ENCODE data around the gene ROR1. TPM values are rescaled to one million over a fixed set of nuclear protein-coding genes. Genes with fewer than 3 reads are reported as not detected.

The ROR1 gene
- total RNA-seq, 1 experiment from 2014 or later = 33.8 TPM

DNA sequence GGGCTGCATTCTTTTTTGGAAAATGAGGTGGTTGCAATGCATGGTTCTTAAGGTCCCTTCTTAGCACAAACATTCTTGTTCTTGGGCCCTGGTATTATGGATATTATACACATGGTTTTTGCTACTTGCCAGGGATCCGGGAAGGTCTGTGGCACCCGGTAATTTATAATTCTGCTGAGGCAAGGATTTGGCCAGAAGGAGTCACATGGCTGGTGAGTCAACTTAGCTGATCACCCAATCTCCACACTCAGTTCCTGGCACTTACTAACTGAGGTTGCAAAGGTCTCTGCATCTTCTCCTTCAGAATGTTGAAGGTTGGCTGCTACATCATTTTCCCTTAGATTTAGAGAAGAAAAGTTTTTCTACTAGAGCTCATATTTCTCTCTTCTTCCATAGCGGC, 112.5 kb downstream of the ROR1 start:
- no peaks in the 10 kb centered on the region for H3K27me3 Mint-ChIP-seq (ENCODE audit: unreplicated experiment)
- H3K4me1 Mint-ChIP-seq (ENCODE audit: low read depth, unreplicated experiment) = peaks cover 48% of the 10 kb centered on the region
- TF ChIP-seq, protein P1, sequence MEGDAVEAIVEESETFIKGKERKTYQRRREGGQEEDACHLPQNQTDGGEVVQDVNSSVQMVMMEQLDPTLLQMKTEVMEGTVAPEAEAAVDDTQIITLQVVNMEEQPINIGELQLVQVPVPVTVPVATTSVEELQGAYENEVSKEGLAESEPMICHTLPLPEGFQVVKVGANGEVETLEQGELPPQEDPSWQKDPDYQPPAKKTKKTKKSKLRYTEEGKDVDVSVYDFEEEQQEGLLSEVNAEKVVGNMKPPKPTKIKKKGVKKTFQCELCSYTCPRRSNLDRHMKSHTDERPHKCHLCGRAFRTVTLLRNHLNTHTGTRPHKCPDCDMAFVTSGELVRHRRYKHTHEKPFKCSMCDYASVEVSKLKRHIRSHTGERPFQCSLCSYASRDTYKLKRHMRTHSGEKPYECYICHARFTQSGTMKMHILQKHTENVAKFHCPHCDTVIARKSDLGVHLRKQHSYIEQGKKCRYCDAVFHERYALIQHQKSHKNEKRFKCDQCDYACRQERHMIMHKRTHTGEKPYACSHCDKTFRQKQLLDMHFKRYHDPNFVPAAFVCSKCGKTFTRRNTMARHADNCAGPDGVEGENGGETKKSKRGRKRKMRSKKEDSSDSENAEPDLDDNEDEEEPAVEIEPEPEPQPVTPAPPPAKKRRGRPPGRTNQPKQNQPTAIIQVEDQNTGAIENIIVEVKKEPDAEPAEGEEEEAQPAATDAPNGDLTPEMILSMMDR (IDR thresholded peaks at IDR 0.05; ENCODE audit: unreplicated experiment) = no peak
- H3K27ac Mint-ChIP-seq (ENCODE audit: unreplicated experiment) = no peak overlapping the region
- no TSS peak for BruUV-seq (replicated peaks)
- intact Hi-C loops (cut with micrococcal nuclease; ENCODE audit: unreplicated experiment) = no loop called here
- DNase-seq = no peak
- no peak overlapping the region for H3K4me3 Mint-ChIP-seq (ENCODE audit: low read depth, unreplicated experiment)
- H3K36me3 Mint-ChIP-seq (ENCODE audit: insufficient read depth, unreplicated experiment) = no peaks in the 10 kb centered on the region
- CTCF ChIA-PET = interaction anchor here (0.6 kb wide), 1 partner anchor 22 kb away, joined by 10 read pairs; no protein-coding TSS in a partner anchor
- no peaks in the 10 kb centered on the region for H3K9me3 Mint-ChIP-seq (ENCODE audit: low read depth, unreplicated experiment)

DNA sequence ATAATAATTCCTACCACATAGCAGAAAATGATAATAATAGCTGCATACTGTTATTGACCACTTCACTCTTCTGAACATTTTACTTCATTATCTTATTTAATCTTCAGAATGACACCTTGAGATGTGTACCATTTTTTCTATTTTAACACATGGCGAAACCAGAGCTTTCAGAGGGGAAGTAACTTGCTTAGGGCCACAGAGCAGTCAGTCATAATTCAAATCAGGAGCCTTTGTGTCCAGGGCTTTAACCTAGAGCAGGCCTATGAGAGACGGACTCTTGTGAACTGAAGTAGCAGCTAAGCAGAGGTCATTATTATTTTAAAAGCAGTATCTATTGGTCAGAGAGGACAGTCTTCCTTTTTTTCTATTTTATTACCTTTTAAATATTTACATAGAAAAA, 114.0 kb downstream of the ROR1 start:
- Mint-ChIP-seq H3K9me3 (ENCODE audit: low read depth, unreplicated experiment) (no peaks in the 10 kb centered on the region), H3K27me3 (ENCODE audit: unreplicated experiment) (no peaks in the 10 kb centered on the region), H3K36me3 (ENCODE audit: insufficient read depth, unreplicated experiment) (no peaks in the 10 kb centered on the region), H3K4me1 (ENCODE audit: low read depth, unreplicated experiment) (peaks cover 47% of the 10 kb centered on the region), H3K4me3 (ENCODE audit: low read depth, unreplicated experiment) (no peak overlapping the region), H3K27ac (ENCODE audit: unreplicated experiment) (no peak overlapping the region)
- no TSS peak for BruUV-seq (replicated peaks)
- intact Hi-C loops (cut with micrococcal nuclease; ENCODE audit: unreplicated experiment) = no loop called here
- TF ChIP-seq, protein P1 (IDR thresholded peaks at IDR 0.05; ENCODE audit: unreplicated experiment) = no peak
- CTCF ChIA-PET = no interaction called here
- DNase-seq = no peak

DNA sequence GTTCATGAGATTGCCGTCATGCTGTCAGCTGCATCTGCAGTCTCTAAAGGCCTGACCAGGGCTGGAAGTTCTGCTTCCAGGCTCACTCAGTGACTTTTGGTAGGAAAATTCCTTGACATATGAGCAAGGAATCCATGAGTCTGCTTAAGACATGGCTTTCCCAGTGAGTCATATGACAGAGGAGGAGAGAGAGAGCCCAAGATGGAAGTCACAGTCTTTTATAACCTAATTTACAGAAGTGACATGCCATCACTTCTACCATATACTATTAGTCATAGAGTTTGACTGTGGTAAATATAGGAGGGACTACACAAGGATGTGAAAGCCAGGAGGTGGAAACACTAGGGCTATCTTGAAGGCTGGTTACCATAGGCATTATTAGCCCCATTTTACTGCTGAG, 115.2 kb downstream of the ROR1 start:
- Mint-ChIP-seq H3K9me3 (ENCODE audit: low read depth, unreplicated experiment) (no peaks in the 10 kb centered on the region), H3K4me1 (ENCODE audit: low read depth, unreplicated experiment) (peaks cover 47% of the 10 kb centered on the region), H3K36me3 (ENCODE audit: insufficient read depth, unreplicated experiment) (no peaks in the 10 kb centered on the region), H3K27me3 (ENCODE audit: unreplicated experiment) (no peaks in the 10 kb centered on the region), H3K4me3 (ENCODE audit: low read depth, unreplicated experiment) (no peak overlapping the region), H3K27ac (ENCODE audit: unreplicated experiment) (no peak overlapping the region)
- DNase-seq = no peak
- BruUV-seq (replicated peaks) = no TSS peak
- intact Hi-C loops (cut with micrococcal nuclease; ENCODE audit: unreplicated experiment) = no loop called here
- TF ChIP-seq, protein P1 (IDR thresholded peaks at IDR 0.05; ENCODE audit: unreplicated experiment) = no peak
- CTCF ChIA-PET = no interaction called here

DNA sequence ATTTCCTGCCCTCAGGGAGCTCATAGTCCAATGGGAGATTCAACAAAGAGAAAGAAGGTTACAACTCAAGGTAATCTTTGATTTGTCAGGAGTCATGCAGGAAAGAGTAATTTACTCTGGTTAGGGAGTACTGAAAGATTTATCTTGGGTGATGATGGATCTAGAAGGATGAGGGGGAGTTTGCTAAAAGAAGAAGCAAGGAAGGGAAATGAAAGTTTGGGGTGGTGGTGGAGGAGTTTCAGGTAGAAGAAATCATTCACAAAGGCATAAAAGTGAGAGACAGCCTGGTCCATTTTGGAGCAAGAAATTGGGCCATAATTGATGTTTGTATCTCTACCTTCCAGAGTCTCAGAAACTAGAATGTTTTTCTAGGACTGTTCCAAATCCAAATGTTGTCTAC, 116.7 kb downstream of the ROR1 start:
- TF ChIP-seq, protein P1 (IDR thresholded peaks at IDR 0.05; ENCODE audit: unreplicated experiment) = no peak
- peaks cover 43% of the 10 kb centered on the region for H3K4me1 Mint-ChIP-seq (ENCODE audit: low read depth, unreplicated experiment)
- no peak for DNase-seq
- H3K9me3 Mint-ChIP-seq (ENCODE audit: low read depth, unreplicated experiment) = no peaks in the 10 kb centered on the region
- H3K27me3 Mint-ChIP-seq (ENCODE audit: unreplicated experiment) = no peaks in the 10 kb centered on the region
- H3K27ac Mint-ChIP-seq (ENCODE audit: unreplicated experiment) = no peak overlapping the region
- no peak overlapping the region for H3K4me3 Mint-ChIP-seq (ENCODE audit: low read depth, unreplicated experiment)
- CTCF ChIA-PET = no interaction called here
- no TSS peak for BruUV-seq (replicated peaks)
- no peaks in the 10 kb centered on the region for H3K36me3 Mint-ChIP-seq (ENCODE audit: insufficient read depth, unreplicated experiment)
- intact Hi-C loops (cut with micrococcal nuclease; ENCODE audit: unreplicated experiment) = no loop called here

Measured in Calu3 (cell line).